ENCODE measurements around the gene TMEM140.
"Not testable (repeated sequence)": the region's sequence is repeated elsewhere in the genome, so short reads cannot be mapped to it uniquely, and the experiment has no call there.

The TMEM140 gene

DNA sequence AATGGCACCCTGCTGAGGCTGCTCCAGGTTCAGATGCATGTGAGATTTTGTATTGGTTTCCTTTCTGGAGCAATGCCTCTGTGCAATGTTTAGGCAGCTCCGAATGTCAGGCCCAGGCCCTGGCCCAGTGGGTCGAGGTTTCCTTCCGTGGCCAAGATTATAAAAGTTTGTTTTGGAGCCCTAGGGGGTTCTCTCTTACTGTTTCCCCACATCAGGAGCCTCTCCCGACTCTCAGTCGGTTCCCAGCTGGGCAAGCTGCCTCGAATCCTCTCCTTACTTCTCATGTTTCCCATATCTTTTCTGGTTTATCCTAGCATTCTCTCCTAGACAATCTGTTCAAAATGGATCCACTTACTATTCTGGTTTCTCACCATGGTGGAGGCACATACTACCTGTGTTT is 11.0 kb downstream of the TMEM140 start:
- no peak for DNase-seq (ENCODE audit: low spot score)

DNA sequence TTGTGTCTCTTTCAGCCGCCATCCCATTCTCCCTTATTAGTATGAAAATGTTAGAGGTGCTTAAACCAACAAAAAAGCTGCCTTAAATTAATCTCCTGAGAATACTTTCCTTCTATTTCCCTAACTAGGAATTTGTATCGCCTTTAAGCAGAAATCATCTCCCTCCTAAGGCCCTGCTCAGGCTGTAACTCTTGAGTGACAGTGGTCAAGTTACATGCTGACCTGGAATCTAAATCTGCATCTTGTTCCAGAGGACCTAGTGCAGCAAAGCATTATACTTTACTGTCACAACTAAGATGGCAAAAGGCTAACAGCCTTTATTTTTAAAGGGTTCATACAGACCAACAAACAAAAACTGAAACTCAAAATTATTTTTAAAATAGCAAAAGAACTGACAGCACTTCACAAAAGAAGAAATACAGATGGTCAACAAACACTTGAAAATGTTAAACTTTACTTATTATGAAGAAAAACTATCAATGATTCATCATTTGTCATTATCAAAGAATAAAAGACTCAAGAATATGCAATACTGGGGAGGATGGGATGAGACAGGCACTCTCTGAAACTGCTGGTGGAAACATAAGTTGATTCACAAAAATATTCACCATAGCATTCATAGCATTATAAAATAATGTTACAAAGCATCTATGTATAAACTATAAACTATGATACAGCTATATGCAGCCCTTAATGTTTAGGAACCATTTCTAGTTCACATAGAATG is 11.7 kb downstream of the TMEM140 start:
- no peak for DNase-seq (ENCODE audit: low spot score)

DNA sequence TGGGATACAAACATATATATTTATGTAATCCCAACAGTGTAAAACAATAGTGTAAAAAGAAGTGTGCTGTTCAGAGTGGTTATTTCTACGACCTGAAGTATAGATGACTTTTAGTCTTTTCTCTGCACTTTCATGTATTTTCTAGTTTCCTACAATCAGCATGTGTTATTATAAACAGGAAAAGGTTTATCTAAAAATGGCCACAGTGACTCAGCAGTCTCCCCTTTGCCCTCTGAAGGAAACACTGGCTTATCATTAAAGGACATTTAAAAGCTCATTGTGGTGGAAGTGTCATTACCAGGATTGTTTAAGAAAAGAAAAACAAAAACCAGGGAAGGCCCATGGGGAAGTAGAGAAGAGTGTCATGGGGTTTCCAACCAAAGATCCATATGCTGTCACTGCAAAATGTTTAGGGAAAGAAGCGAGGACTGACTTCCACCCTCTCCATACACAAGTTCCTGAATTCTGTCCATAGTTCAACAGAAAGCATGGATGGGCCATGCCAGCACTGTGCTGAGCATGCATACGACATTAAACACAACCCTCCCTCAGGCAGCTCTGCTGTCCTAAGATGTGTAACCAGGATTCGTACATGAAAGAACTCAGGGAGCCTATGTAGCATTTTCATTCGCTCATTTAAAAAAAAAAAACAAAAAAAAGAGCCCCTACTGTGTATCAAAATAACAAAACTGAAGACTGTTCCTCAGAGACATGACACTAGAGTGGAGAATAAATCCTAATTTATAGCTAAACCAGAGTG is 12.4 kb downstream of the TMEM140 start:
- DNase-seq (ENCODE audit: low spot score), result no peak

DNA sequence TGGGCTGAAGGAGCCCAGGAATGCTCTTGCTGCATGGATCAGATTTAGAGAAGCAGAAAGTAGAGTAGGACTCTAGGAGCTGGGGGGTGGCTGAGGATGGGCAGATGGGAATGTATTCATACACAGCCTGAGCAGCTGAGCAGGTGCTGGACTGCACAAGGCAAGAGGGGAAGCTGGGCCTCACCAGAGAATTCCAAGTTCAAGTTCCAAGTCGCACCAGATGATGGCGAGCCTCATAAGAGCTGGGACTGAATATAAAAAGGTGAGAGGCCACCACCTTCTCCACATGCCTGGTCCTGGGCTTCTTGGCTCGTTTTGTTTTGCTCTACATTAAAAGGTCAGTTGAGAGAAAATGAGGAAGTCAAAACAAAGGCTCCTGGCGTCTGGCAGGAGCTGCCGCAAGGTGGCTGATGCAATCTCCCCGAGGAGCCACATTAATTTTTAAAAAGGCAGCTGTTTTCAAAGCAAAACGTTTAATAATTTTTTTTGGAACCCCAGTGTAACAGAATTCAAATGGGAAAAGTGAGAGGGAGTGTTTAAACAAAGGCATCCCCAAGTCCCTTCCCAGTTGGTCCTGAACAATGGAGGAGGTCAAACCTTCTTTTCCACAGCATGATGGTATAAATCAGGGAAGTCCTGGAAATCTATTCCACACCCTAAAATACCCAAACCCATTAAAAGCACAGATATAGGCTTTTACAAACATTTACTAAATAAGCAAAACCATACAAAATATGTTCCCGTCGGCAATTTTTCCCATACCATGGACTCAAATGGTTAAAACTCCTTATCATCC is 13.2 kb downstream of the TMEM140 start:
- peak; percentile 63 for DNase-seq (ENCODE audit: low spot score)

DNA sequence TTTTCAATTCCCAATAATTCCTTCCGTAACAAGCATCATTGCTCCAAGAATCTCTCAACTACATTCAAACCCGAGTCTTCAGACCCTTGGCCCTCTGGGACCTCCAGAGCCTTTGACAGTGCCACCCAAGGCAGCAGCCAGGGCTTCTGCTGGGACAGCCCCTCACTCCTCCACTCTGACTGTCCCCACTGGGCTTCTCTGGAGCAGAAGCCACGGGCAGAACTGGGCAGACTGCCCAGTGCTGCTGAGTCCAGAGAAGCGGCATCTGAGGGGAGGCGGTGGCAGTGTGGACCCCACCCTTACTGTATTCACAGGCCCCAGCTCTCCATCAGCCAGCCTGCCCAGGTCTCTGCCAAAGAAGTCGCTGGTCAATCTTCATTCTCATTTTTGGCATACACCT is 13.8 kb downstream of the TMEM140 start:
- no peak for DNase-seq (ENCODE audit: low spot score)

DNA sequence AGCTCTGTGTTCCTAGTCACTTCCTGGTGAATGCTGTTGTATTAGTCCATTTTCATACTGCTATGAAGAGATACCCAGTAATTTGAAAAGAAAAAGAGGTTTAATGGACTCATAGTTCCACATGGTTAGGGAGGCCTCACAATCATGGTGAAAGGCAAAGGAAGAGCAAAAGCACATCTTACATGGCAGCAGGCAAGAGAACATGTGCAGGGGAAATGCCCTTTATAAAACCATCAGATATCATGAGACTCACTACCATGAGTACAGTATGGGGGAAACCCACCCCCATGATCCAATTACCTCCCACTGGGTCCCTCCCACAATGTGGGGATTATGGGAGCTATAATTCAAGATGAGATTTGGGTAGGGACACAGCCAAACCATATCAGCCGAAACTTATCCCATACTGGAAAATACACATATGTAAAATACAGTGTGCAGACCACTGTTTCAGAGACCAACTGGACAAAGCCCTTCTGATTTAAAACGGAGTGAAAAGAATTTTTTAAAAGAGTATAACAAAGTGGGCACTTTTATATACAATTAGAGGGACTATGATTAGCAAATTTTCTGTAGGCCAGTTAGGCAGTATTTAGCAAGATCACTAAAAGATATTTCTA is 14.6 kb downstream of the TMEM140 start:
- no peak for DNase-seq (ENCODE audit: low spot score)

DNA sequence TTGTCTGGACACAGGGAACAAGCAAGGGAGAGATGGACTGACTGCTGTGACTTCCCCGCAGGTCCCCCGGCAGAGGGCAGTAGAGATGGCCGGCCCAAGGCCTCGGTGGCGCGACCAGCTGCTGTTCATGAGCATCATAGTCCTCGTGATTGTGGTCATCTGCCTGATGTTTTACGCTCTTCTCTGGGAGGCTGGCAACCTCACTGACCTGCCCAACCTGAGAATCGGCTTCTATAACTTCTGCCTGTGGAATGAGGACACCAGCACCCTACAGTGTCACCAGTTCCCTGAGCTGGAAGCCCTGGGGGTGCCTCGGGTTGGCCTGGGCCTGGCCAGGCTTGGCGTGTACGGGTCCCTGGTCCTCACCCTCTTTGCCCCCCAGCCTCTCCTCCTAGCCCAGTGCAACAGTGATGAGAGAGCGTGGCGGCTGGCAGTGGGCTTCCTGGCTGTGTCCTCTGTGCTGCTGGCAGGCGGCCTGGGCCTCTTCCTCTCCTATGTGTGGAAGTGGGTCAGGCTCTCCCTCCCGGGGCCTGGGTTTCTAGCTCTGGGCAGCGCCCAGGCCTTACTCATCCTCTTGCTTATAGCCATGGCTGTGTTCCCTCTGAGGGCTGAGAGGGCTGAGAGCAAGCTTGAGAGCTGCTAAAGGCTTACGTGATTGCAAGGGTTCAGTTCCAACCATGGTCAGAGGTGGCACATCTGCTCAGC is 16.6 kb downstream of the TMEM140 start:
- no peak for DNase-seq (ENCODE audit: low spot score)

DNA sequence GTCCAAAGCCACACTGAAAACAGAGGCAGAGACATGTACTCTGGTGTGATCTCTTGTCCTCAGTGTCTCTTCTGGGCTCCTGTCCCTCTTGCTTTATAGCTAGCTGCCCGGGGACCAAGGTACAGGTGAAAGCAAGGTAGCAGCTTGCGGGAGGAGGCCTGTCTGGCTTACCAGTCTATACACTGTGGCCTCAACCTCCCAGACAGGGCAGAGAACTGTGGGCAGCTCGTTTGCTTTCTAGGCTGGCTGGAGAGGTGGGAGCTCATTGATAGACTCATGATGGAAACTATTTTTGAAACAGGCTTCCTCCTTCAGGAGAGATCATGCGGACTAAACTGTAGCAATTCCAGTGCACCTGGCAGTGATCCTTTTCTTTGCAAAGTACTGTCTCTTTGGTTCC is 18.0 kb downstream of the TMEM140 start:
- DNase-seq (ENCODE audit: low spot score), result no peak

DNA sequence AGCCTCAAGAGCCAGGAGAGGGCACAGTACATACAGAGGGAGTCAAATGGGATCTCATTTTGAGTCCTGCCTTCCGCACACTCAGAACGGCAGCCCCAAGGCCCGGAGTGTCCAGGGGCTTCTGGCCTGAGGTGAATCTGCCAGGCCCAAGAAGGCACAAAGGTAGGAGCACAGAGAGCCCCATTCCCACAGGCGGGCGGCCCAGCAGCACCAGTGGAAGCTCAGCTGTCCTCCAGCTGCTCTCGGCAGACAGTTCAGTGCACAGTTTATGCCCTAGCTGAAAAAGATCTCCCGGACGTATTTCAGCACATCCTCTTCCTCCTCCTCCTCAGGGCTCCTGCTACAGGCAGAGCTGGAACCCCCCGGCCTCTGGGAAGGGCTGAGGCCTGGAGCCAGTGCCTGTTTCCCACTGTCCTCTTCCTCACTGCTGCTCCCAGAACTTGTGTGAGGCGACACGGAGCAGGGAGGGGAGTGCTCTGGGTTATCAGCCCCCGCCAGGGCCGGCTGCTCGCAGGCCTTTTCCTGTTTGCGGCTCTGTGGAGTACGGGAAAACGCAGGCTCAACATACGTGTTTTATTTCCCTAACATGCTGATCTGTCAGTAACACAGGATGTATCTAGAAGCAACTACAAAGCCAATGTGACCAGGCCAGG is 18.6 kb downstream of the TMEM140 start:
- no peak for DNase-seq (ENCODE audit: low spot score)

DNA sequence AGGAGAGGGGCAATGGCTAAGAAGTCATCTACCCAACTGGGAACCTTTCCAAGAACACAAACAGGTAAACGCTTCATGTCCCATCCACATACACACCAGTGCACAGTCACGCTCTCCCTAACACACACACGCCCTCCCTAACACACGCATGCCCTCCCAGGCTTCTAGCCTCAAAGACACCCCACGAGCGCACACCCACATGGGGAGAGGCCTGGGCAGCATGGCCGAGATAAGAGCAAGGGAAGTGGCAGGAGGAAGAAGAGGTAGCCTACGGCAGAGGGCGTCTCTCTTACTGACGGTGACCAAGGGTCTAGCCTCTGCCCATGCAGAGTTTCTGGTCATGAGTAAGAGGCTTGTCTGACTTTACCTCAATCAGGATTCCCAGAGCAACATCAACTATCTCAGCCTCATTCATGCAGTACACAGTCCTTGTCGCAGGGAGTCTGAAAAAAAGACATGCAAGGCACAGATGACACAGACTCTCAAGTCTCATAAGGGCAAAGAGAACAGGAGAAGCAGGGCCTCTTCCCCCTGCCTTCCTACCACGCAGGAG is 19.6 kb downstream of the TMEM140 start:
- DNase-seq (ENCODE audit: low spot score), result no peak

DNA sequence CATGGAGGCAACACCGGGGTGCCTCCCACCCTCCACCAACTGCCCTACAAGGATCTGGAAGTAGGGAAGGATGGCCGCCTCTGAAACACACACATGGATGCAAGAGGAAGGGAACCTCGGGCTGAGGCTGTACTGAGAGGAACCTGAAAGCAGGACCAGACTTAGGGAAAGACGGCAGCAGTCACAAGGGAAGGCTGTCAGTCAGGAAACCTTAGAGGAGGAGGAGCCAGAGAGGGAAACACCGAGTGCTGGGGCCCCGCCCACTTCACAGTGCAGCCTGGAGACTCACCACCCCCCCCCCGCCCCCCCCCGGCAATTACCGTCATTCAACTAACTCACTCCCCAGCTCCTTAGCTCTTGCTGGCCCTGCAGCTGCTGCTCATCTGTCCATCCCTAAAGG is 20.1 kb downstream of the TMEM140 start:
- DNase-seq (ENCODE audit: low spot score), result peak; percentile 53

DNA sequence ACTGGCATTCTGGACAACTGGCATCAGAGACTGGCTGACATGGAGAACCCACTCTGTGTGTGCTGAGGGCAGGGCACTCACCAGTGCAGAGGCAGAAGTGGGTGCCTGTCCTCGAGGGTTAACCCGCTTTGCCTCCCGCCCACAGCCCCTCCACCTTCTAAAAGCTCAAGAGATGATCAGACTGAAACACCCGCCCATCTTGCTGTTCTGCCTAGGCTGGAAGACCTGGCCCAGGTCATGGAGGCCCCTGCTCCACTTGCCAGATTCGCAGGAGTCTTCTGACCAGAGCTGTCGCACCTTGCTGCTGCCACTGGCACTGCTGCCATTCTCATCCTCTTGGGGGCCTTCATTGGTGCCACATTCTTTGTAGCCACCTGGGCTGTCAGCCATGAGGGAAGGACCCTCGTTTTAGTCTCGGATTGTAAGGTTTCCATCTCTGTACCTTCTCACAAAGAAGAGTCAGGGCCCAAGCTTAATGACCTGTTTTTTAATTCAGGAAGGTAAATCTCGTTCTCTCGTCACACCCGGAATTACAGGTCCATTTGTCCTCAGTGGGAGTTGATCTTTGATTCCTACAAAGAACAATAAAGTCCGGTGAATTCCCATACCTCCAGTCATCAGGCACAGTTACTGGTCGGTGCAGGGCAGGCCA is 20.7 kb downstream of the TMEM140 start:
- peak; percentile 45 for DNase-seq (ENCODE audit: low spot score)

DNA sequence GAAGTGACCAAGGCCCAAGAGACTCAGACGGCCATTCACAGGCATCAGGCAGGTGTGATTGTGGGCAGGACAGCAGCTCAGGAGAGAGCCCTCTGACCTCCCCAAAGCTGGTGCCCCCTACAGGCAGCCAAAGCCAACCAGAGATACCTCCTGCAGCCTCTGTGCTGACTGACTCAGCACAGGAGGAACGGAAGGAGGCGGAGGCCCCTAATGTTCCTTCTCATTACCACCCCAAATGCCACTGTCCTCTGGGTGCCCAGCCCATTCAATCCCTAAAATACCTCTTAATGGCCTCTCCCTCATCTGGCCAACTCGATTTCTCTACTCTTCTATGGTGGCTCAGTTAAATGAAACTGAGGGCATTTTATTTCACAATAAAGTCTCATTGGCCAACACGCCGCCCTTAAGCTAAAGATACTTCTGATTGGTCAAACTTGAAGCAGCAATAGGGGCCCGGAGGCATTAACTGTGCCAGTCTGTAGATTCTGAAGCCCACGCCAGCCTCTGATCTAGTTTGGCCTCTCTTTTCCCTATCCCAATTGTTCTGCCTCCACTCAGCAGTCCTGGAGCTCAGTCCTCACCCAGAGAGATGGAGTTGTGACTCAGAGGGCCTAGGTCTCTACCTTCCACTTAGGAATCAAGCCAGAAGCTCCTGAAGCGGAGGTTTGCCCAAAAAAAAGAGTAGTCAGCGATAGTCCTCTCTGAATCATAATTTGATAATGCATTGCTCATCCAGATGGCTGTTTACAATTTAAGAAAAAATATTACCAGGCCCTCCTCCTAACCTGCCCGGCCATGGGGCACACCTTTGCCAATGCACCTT is 21.5 kb downstream of the TMEM140 start:
- DNase-seq (ENCODE audit: low spot score), result peak; percentile 44

DNA sequence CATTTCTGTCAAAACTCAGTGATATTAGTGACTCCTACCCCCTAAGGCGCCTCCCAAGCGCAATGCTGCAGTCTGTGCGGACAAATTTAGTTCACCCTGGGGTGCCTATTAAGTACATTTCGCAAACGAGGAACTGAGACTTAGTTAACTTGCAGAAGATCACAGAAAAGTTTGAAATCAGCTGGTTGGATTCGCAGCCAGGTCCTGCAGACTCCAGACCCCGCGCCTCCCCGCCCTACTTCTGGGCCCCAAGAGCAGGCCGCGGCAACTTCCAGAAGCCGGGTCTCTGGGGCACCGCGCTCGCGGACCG is 22.0 kb downstream of the TMEM140 start:
- no peak for DNase-seq (ENCODE audit: low spot score)

DNA sequence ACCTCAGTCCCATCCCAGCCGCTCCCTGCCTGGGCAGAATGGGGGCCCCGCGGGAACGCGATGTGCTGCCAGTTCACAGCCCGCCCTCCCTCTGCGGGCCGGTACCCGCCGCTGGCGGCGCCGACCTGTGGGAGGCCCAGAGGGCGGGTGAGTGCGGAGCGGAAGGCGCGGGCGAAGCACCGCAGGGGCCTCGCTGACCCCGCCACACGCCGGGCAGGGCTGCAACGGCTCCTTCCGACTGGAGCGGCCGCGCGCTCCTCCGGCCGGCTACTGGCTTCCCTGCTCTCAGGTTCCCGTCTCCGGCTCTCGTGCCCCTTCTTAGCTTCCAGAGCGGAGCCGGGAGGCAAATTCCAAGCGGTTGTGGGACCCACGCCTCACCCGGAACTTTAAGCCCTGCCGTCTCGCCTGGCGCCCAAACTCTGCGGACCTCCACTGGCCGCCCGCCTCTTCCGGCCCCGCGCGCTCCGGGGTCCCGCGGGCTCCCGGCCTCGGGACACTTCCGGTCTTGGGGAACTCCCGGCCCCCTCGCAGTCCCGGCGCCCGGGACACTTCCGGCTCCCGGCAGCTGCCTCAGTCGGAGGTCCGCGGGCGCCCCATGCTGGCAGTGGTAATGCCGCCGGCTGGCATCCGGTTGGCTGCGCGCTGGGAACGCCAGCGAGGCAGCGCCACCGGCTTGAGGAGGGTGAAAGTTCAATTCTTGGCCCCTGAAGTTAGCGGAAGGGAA is 22.6 kb downstream of the TMEM140 start, which contains the start of gene CYREN:
CYREN (minus strand) TSS at position 434 of the 724 bp plus-strand sequence. CDS start 1,785 bp downstream, outside the sequence.
- peak; percentile 94 for DNase-seq (ENCODE audit: low spot score)

DNA sequence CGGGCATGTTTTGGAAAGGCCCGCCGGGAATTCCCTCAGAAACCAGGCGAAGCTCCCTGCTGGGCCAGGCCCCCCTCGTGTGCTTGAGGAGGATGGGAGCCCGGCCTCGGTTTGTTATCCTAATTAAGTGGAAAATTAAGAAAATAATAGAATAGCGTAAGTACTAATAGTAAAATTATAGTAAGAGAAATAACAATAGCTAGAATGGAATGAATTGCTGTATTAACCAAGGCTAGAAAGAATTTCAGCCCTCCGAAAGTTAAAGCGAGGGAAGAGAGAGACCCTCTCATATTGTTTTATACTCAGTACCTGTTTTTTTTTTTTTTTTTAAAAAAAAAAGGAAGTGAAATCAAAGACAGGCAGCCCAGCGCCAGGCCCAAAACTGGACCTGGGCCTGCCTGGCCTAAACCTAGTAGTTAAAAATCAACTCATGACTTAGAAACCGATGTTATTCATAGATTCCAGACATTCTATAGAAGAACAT is 23.2 kb downstream of the TMEM140 start:
- DNase-seq (ENCODE audit: low spot score), result not testable (repeated sequence)

DNA sequence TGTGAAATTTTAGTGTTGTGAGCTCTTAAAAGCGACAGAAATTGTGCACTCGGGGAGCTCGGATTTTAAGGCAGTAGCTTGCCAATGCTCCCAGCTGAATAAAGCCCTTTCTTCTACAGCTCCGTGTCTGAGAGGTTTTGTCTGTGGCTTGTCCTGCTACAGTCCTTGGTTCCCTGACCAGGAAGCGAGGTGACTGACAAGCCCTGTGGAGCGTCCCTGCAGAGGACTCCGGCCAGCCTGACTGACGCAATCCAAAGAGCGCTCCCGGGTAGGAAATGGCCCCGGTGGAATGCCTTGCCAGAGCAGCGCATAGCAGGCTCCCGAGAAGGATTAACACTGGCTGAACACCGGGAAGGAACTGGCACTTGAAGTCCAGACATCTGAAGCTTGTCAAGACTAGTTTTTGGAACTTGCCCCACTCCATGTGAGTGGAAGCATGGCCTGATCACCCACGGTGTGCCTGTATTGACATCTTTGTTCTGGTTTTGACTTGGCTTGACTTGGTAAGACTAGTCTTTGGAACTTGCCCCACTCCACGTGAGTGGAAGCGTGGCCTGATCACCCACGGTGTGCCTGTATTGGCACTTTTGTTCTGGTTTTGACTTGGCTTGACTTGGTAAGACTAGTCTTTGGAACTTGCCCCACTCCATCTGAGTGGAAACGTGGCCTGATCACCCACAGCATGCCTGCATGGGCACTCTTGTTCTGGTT is 23.9 kb downstream of the TMEM140 start:
- not testable (repeated sequence) for DNase-seq (ENCODE audit: low spot score)

DNA sequence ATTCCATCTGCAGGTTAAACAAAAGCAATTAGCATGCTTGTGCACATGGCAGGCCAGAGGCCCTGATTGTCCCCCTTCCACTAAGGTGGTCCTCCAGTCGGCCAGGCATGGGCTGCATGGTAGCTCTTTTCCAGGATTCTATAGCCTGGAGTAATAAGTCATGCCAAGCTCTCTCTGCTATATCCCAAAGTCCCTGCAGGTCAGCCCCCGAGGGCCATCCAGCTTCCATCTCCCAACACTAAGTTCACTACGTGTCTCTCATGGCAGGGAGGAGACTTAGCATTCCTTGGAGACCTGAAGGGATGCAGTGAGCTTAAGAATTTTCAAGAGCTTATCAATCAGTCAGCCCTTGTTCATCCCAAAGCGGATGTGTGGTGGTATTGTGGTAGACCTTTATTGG is 26.0 kb downstream of the TMEM140 start:
- DNase-seq (ENCODE audit: low spot score), result not testable (repeated sequence)
